Measurements from ENCODE around the gene SLC47A2.

DNA sequence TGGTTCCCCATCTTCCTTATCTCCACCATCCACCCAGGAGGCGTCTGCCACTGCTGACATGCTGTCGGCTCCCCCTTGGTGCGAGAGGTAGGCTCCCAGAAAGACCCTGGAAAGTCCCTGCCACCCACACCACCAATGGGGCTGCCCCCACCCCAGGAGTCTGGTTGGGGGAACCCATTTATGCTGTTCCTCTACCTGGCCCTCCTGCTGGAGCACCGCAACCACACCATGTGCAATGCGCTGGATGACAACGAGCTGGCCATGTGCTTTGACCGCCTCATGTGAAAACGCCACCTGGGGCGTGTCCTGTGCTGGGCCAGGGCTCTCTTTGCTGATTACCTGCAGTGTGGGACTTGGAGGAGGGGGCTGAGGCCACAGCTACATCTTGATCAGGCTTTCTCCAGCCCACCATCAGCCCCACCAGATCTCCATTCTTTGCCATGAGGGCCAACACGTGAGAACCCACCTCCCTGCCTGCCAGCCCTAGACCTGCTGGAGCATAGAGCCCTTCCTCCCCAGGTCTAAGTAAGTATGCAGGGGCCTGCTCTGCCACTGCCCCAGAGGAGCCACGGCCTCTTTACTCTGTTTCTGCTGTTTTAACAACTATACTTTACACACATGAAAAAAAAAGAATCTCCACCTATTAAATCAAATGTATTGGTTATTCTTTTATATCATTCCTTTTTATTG is 39.6 kb upstream of the SLC47A2 start:
- TF ChIP-seq CTCF (IDR thresholded peaks at IDR 0.05; ENCODE audit: low read depth, low read length): no peak
- TF ChIP-seq EZH2phosphoT487 (IDR thresholded peaks at IDR 0.05; ENCODE audit: low read depth): no peak
